ENCODE measurements around the gene ZNF217. TPM values are rescaled to one million over a fixed set of nuclear protein-coding genes. Genes with fewer than 3 reads are reported as not detected.
"Not testable (repeated sequence)": the region's sequence is repeated elsewhere in the genome, so short reads cannot be mapped to it uniquely, and the experiment has no call there.

ZNF217 gene
- total and polyA plus RNA-seq, 4 donors = 6.0 to 32.6 (median 24.5) TPM

GRCh38 chr20:53639647-53640440 lies 46.2 kb upstream of the ZNF217 start:
- Histone ChIP-seq H3K27ac (ENCODE audit: low read depth in 1 of 2, low read length in 1 of 2) (no peak overlapping the region), H3K27me3 (ENCODE audit: control insufficient read depth in 3 of 3, insufficient read depth in 3 of 3, low read length in 2 of 3) (no peaks in the 10 kb centered on the region), H3K4me3 (no peak overlapping the region), H3K9ac (ENCODE audit: insufficient read depth in 1 of 2, low read length in 2 of 2) (no peak overlapping the region), H3K4me1 (ENCODE audit: control insufficient read depth in 5 of 5, insufficient read depth in 5 of 5, low read length in 5 of 5) (peaks cover 0 to 7% (median 2%) of the 10 kb centered on the region in 5 donors), H3K9me3 (ENCODE audit: control insufficient read depth in 4 of 4, insufficient read depth in 3 of 4, low read length in 3 of 4) (peaks cover 0 to 2% (median 0%) of the 10 kb centered on the region in 4 donors), H3K36me3 (ENCODE audit: control insufficient read depth in 4 of 4, insufficient read depth in 4 of 4, low read length in 4 of 4) (no peaks in the 10 kb centered on the region)
- no peak for TF ChIP-seq CTCF (IDR thresholded peaks at IDR 0.05; ENCODE audit: control extremely low read depth, extremely low read depth)
- WGBS, 2 donors = 92 to 95% methylated on average over 6 of the region's 6 CpGs
- DNase-seq (no peak), ATAC-seq (ENCODE audit: insufficient read depth, low FRiP score) (no peak)

- ATAC-seq (ENCODE audit: insufficient read depth, low FRiP score) (no peak), DNase-seq (no peak)
- H3K27me3 ChIP-seq (ENCODE audit: control insufficient read depth in 3 of 3, insufficient read depth in 3 of 3, low read length in 2 of 3) = no peaks in the 10 kb centered on the region
- no peak overlapping the region for H3K27ac ChIP-seq (ENCODE audit: low read depth in 1 of 2, low read length in 1 of 2)
- H3K9me3 ChIP-seq (ENCODE audit: control insufficient read depth in 4 of 4, insufficient read depth in 3 of 4, low read length in 3 of 4) = peaks cover 0 to 2% (median 0%) of the 10 kb centered on the region in 4 donors
- 96 to 99% methylated on average over 3 of the region's 3 CpGs for WGBS, 2 donors
- no peak for TF ChIP-seq CTCF (IDR thresholded peaks at IDR 0.05; ENCODE audit: control extremely low read depth, extremely low read depth)
- peaks cover 0 to 7% (median 2%) of the 10 kb centered on the region in 5 donors for H3K4me1 ChIP-seq (ENCODE audit: control insufficient read depth in 5 of 5, insufficient read depth in 5 of 5, low read length in 5 of 5)
- H3K36me3 ChIP-seq (ENCODE audit: control insufficient read depth in 4 of 4, insufficient read depth in 4 of 4, low read length in 4 of 4) = no peaks in the 10 kb centered on the region
- H3K9ac ChIP-seq (ENCODE audit: insufficient read depth in 1 of 2, low read length in 2 of 2) = no peak overlapping the region
- no peak overlapping the region for H3K4me3 ChIP-seq
Measured at GRCh38 chr20:53639128-53639527, 45.5 kb upstream of the ZNF217 start.

GRCh38 chr20:53637310-53637709 lies 43.7 kb upstream of the ZNF217 start:
- H3K4me3 ChIP-seq; ATAC-seq (ENCODE audit: insufficient read depth, low FRiP score); H3K9me3 ChIP-seq (ENCODE audit: control insufficient read depth in 4 of 4, insufficient read depth in 3 of 4, low read length in 3 of 4); H3K27me3 ChIP-seq (ENCODE audit: control insufficient read depth in 3 of 3, insufficient read depth in 3 of 3, low read length in 2 of 3); DNase-seq; H3K27ac ChIP-seq (ENCODE audit: low read depth in 1 of 2, low read length in 1 of 2); H3K36me3 ChIP-seq (ENCODE audit: control insufficient read depth in 4 of 4, insufficient read depth in 4 of 4, low read length in 4 of 4); H3K4me1 ChIP-seq (ENCODE audit: control insufficient read depth in 5 of 5, insufficient read depth in 5 of 5, low read length in 5 of 5); H3K9ac ChIP-seq (ENCODE audit: insufficient read depth in 1 of 2, low read length in 2 of 2): not testable (repeated sequence)
- WGBS, 2 donors = 95 to 98% methylated on average over 9 of the region's 9 CpGs

- ATAC-seq (ENCODE audit: insufficient read depth, low FRiP score) = no peak
- DNase-seq = no peak
- no peak overlapping the region for H3K9ac ChIP-seq (ENCODE audit: insufficient read depth in 1 of 2, low read length in 2 of 2)
- no peak overlapping the region for H3K4me3 ChIP-seq
- TF ChIP-seq CTCF (IDR thresholded peaks at IDR 0.05; ENCODE audit: control extremely low read depth, extremely low read depth) = no peak
- H3K36me3 ChIP-seq (ENCODE audit: control insufficient read depth in 4 of 4, insufficient read depth in 4 of 4, low read length in 4 of 4) = no peaks in the 10 kb centered on the region
- no peaks in the 10 kb centered on the region for H3K4me1 ChIP-seq (ENCODE audit: control insufficient read depth in 5 of 5, insufficient read depth in 5 of 5, low read length in 5 of 5)
- H3K27ac ChIP-seq (ENCODE audit: low read depth in 1 of 2, low read length in 1 of 2) = no peak overlapping the region
- WGBS, 2 donors = 62 to 77% methylated on average over 2 of the region's 2 CpGs
- H3K27me3 ChIP-seq (ENCODE audit: control insufficient read depth in 3 of 3, insufficient read depth in 3 of 3, low read length in 2 of 3) = no peaks in the 10 kb centered on the region
- H3K9me3 ChIP-seq (ENCODE audit: control insufficient read depth in 4 of 4, insufficient read depth in 3 of 4, low read length in 3 of 4) = peaks cover 0 to 2% (median 0%) of the 10 kb centered on the region in 4 donors
Measured at GRCh38 chr20:53636540-53637097, 43.0 kb upstream of the ZNF217 start.
